ENCODE data around the gene CLTCL1. TPM values are rescaled to one million over a fixed set of nuclear protein-coding genes. Genes with fewer than 3 reads are reported as not detected.

The CLTCL1 gene
- total RNA-seq, 1 experiment from 2014 or later = 21.7 TPM

DNA sequence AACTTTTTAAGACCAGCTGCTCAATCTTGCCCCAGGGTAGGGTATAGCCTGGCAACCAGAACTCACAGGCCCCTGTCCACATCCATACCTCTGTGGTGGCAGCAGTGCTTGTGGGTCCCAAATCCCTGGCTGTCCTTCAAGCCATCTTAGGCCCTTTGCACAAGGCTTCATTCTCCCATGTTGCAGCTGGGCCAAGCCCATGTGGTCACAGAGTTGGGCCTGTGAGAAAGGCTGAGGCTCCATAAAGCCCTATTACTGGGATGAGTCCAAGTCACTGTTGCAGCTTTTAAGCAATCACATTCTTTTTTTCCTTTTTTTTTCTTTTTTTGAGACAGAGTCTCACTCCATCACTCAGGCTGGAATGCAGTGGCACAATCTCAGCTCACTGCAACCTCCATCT is 65.1 kb downstream of the CLTCL1 start:
- intact Hi-C loops (cut with micrococcal nuclease) = no loop called here
- Mint-ChIP-seq H3K36me3 (ENCODE audit: insufficient read depth, unreplicated experiment) (peaks cover 36% of the 10 kb centered on the region), H3K9me3 (ENCODE audit: unreplicated experiment) (no peaks in the 10 kb centered on the region), H3K27me3 (ENCODE audit: insufficient read depth, unreplicated experiment) (no peaks in the 10 kb centered on the region), H3K27ac (ENCODE audit: low read depth, unreplicated experiment) (no peak overlapping the region), H3K4me3 (ENCODE audit: unreplicated experiment) (no peak overlapping the region), H3K4me1 (ENCODE audit: insufficient read depth, unreplicated experiment) (no peaks in the 10 kb centered on the region)
- TF ChIP-seq, protein P1, sequence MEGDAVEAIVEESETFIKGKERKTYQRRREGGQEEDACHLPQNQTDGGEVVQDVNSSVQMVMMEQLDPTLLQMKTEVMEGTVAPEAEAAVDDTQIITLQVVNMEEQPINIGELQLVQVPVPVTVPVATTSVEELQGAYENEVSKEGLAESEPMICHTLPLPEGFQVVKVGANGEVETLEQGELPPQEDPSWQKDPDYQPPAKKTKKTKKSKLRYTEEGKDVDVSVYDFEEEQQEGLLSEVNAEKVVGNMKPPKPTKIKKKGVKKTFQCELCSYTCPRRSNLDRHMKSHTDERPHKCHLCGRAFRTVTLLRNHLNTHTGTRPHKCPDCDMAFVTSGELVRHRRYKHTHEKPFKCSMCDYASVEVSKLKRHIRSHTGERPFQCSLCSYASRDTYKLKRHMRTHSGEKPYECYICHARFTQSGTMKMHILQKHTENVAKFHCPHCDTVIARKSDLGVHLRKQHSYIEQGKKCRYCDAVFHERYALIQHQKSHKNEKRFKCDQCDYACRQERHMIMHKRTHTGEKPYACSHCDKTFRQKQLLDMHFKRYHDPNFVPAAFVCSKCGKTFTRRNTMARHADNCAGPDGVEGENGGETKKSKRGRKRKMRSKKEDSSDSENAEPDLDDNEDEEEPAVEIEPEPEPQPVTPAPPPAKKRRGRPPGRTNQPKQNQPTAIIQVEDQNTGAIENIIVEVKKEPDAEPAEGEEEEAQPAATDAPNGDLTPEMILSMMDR (IDR thresholded peaks at IDR 0.05; ENCODE audit: unreplicated experiment) = no peak
- ChIA-PET CTCF (no interaction called here), POLR2A (no interaction called here)
- no peak for DNase-seq (ENCODE audit: unreplicated experiment)
- BruUV-seq (replicated peaks) = no TSS peak

DNA sequence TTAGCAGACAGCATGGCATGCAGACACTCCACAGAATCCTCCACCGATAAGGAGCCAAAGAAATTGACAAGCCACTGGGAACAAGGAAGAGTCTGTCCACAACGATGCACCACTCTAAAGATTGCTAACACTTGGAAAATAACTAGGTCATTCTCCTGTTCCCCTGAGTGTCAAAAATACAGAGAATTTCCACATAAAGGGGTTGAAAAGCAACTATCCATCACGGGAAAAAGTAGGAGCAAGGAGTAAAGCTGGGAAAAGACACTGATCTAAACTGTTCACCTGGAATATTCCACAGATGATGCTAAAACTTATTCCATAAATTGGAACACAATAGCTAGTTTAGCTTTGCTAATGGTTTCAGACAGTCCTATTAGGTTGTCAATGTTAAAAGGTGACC is 66.0 kb downstream of the CLTCL1 start:
- peaks cover 30% of the 10 kb centered on the region for H3K36me3 Mint-ChIP-seq (ENCODE audit: insufficient read depth, unreplicated experiment)
- intact Hi-C loops (cut with micrococcal nuclease) = no loop called here
- no peak for DNase-seq (ENCODE audit: unreplicated experiment)
- no peaks in the 10 kb centered on the region for H3K9me3 Mint-ChIP-seq (ENCODE audit: unreplicated experiment)
- ChIA-PET CTCF (no interaction called here), POLR2A (interaction anchor here (0.6 kb wide), 1 partner anchor 16 kb away, joined by 4 read pairs; no protein-coding TSS in a partner anchor)
- no peak overlapping the region for H3K4me3 Mint-ChIP-seq (ENCODE audit: unreplicated experiment)
- BruUV-seq (replicated peaks) = no TSS peak
- H3K4me1 Mint-ChIP-seq (ENCODE audit: insufficient read depth, unreplicated experiment) = no peaks in the 10 kb centered on the region
- no peak overlapping the region for H3K27ac Mint-ChIP-seq (ENCODE audit: low read depth, unreplicated experiment)
- no peaks in the 10 kb centered on the region for H3K27me3 Mint-ChIP-seq (ENCODE audit: insufficient read depth, unreplicated experiment)
- TF ChIP-seq, protein P1 (IDR thresholded peaks at IDR 0.05; ENCODE audit: unreplicated experiment) = no peak

DNA sequence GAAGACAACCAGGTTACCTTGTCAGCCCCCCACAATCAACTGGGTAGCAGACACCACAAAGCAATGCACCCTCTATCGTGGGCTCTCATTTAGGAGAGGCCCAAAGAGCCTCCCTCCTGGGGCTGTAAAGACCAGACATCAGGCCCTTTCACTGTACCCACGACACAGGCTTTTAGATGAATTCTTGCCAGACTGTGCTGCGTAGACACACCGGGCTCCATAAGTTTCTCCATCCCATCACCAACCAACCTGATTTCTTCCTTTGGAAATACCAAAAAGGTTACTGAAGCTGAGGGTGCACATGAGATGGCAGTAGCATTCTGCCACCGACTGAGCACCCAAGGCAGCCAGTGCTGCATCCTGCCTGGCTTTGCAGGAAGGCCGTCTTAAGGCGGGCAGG is 66.5 kb downstream of the CLTCL1 start:
- Mint-ChIP-seq H3K9me3 (ENCODE audit: unreplicated experiment) (no peaks in the 10 kb centered on the region), H3K36me3 (ENCODE audit: insufficient read depth, unreplicated experiment) (peaks cover 30% of the 10 kb centered on the region), H3K4me3 (ENCODE audit: unreplicated experiment) (no peak overlapping the region), H3K27ac (ENCODE audit: low read depth, unreplicated experiment) (no peak overlapping the region), H3K27me3 (ENCODE audit: insufficient read depth, unreplicated experiment) (no peaks in the 10 kb centered on the region), H3K4me1 (ENCODE audit: insufficient read depth, unreplicated experiment) (no peaks in the 10 kb centered on the region)
- intact Hi-C loops (cut with micrococcal nuclease) = no loop called here
- BruUV-seq (replicated peaks) = no TSS peak
- TF ChIP-seq, protein P1 (IDR thresholded peaks at IDR 0.05; ENCODE audit: unreplicated experiment) = no peak
- ChIA-PET CTCF (no interaction called here), POLR2A (no interaction called here)
- DNase-seq (ENCODE audit: unreplicated experiment) = no peak

DNA sequence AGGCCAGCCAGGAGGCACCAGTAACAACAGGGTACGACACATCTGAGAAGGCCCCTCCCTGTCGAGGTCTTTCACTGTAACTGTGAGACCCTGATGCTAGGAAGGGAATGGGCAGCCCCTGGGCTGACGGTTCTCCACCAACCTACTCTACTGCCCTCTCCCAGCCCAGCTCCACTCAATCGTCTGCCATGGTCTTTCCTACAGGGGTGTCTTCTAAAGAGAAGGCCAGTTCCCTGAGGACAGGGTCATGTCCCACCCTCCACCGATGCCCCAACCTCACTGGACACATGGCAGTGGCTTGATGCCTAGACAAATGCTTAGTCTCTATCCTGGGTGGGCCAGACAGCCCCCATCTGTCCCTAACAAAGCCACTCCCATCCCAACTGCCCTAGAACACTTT is 67.0 kb downstream of the CLTCL1 start:
- intact Hi-C loops (cut with micrococcal nuclease) = no loop called here
- Mint-ChIP-seq H3K36me3 (ENCODE audit: insufficient read depth, unreplicated experiment) (peaks cover 30% of the 10 kb centered on the region), H3K27me3 (ENCODE audit: insufficient read depth, unreplicated experiment) (no peaks in the 10 kb centered on the region), H3K9me3 (ENCODE audit: unreplicated experiment) (no peaks in the 10 kb centered on the region), H3K27ac (ENCODE audit: low read depth, unreplicated experiment) (no peak overlapping the region), H3K4me1 (ENCODE audit: insufficient read depth, unreplicated experiment) (no peaks in the 10 kb centered on the region), H3K4me3 (ENCODE audit: unreplicated experiment) (no peak overlapping the region)
- POLR2A ChIA-PET = no interaction called here
- BruUV-seq (replicated peaks) = no TSS peak
- CTCF ChIA-PET = interaction anchor here (0.6 kb wide), 1 partner anchor 259 kb away, joined by 3 read pairs; no protein-coding TSS in a partner anchor
- TF ChIP-seq, protein P1 (IDR thresholded peaks at IDR 0.05; ENCODE audit: unreplicated experiment) = no peak
- DNase-seq (ENCODE audit: unreplicated experiment) = no peak

Measured in MCF 10A (cell line).